IgD-negative memory B cell (primary cell): ENCODE data around the gene GIMAP6. TPM values are rescaled to one million over a fixed set of nuclear protein-coding genes. Genes with fewer than 3 reads are reported as not detected.
"Not testable (repeated sequence)": the region's sequence is repeated elsewhere in the genome, so short reads cannot be mapped to it uniquely, and the experiment has no call there.

Experiments used
- H3K27ac Mint-ChIP-seq, 3 donors: one replicate each; pipeline ENCODE4 v1.8.0; 2020 to 2022; ENCODE audit warnings: mild to moderate bottlenecking in 3 of 3, mixed read lengths in 3 of 3, moderate library complexity in 1 of 3
- H3K27me3 Mint-ChIP-seq: one replicate; pipeline ENCODE4 v1.8.0; 2021; ENCODE audit warnings: mixed read lengths
- H3K36me3 Mint-ChIP-seq: one replicate; pipeline ENCODE4 v1.8.0; 2020; ENCODE audit warnings: mild to moderate bottlenecking, mixed read lengths
- H3K4me1 Mint-ChIP-seq, 3 donors: one replicate each; pipeline ENCODE4 v1.8.0; 2020 to 2022; ENCODE audit warnings: mixed read lengths in 3 of 3, mild to moderate bottlenecking in 1 of 3
- H3K4me3 Mint-ChIP-seq, 4 donors: one replicate each; pipeline ENCODE4 v1.8.0; 2020 to 2022; ENCODE audit warnings: mild to moderate bottlenecking in 4 of 4, mixed read lengths in 4 of 4, moderate library complexity in 3 of 4
- H3K9me3 Mint-ChIP-seq, 3 donors: one replicate each; pipeline ENCODE4 v1.8.0; 2020 to 2021; ENCODE audit warnings: mixed read lengths in 3 of 3, mild to moderate bottlenecking in 1 of 3
- polyA plus RNA-seq: library from polyadenylated mRNA; unstranded; fragments of 300-500 nt; fragmentation: Illumina TruSeq; gene quantifications from one replicate; pipeline ENCODE4 v1.2.3, GENCODE V29; 2021

The GIMAP6 gene
- polyA plus RNA-seq, 1 donor from 2014 or later, result 4.6 TPM

DNA sequence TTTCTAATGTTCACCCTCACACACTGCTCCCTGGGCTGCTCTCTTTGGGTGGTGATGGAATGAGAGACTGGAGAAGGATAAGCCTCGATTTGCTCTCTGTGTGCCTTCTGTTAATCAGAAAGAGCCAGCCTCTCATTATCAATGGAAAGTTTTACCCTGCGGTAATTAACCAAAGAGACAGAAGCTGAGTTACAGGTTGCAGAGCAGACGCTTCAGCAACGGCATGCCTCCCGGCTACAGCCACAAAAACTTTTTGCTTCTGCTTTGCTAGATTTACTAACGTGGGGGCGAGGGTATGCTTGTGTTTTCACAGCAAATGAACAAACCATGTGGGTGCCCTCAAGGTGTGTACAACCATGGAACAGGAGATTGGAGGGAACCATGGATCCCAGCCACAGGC, 47.0 kb downstream of the GIMAP6 start:
- H3K4me3 Mint-ChIP-seq, result no peak overlapping the region
- no peaks in the 10 kb centered on the region for H3K36me3 Mint-ChIP-seq
- peaks cover 0 to 8% (median 5%) of the 10 kb centered on the region in 3 donors for H3K9me3 Mint-ChIP-seq
- H3K4me1 Mint-ChIP-seq, result peaks cover 0 to 18% (median 0%) of the 10 kb centered on the region in 3 donors
- peaks cover 6% of the 10 kb centered on the region for H3K27me3 Mint-ChIP-seq
- H3K27ac Mint-ChIP-seq, result peak overlapping the region in 1 of 3 donors; percentile 35

DNA sequence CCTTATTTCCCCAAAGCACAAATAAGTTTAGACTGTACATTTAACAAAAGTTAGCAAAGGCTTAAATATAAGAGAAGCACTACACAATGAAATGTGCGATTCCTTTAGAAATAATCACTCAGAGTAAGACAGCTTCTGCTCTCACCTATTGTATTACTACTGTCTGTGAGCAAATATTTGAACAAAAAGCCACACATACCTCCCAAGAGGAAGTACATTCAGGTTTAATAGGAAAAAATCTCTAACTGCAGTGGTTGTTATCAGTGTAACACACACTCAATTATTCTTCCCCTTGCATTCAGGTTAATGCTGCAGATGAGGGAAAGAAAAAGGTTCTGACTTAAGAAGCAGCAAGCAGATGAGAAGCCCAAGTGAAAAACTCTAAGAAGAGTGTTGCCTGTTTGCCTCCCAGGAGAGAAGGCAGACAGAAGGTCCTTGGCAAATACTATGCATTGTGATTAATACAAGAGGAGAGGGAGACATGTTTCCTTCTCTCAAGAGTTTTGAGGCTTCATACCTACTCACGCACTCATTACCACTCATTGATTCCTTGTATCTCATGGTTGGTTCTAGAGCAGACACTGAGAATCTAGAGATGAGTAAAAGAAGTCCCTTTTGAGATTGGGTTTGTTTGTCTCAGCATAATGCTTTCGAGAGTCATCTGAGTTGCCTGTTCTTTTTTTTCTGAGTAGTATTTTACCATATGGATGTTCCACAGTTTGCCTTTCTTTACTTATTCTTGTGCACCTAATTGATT, 51.4 kb downstream of the GIMAP6 start:
- peaks cover 8% of the 10 kb centered on the region for H3K27me3 Mint-ChIP-seq
- peaks cover 2 to 16% (median 5%) of the 10 kb centered on the region in 3 donors for H3K9me3 Mint-ChIP-seq
- peak overlapping the region in 1 of 4 donors; percentile 20 for H3K4me3 Mint-ChIP-seq
- H3K4me1 Mint-ChIP-seq, result peaks cover 0 to 8% (median 0%) of the 10 kb centered on the region in 3 donors
- no peaks in the 10 kb centered on the region for H3K36me3 Mint-ChIP-seq
- peak overlapping the region in 1 of 3 donors; percentile 69 for H3K27ac Mint-ChIP-seq

DNA sequence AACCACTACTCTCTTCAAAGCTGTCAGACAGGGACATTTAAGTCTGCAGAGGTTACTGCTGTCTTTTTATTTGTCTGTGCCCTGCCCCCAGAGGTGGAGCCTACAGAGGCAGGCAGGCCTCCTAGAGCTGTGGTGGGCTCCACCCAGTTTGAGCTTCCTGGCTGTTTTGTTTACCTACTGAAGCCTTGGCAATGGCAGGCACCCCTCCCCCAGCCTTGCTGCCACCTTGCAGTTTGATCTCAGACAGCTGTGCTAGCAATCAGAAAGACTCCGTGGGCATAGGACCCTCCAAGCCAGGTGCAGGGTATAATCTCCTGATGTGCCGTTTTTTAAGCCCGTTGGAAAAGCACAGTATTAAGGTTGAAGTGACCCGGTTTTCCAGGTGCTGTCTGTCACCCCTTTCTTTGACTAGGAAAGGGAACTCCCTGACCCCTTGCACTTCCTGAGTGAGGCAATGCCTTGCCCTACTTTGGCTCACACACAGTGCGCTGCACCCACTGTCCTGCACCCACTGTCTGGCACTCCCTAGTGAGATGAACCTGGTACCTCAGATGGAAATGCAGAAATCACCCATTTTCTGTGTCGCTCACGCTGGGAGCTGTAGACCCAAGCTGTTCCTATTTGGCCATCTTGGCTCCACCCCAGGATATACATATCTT, 52.1 kb downstream of the GIMAP6 start:
- H3K4me1 Mint-ChIP-seq, H3K27me3 Mint-ChIP-seq, H3K36me3 Mint-ChIP-seq: not testable (repeated sequence)
- H3K9me3 Mint-ChIP-seq, result peaks cover 2 to 20% (median 5%) of the 10 kb centered on the region in 3 donors
- peak overlapping the region in 2 of 3 donors; percentile 69 to 71 for H3K27ac Mint-ChIP-seq
- H3K4me3 Mint-ChIP-seq, result peak overlapping the region in 1 of 4 donors; percentile 61

Other genes starting within 250 kb of the GIMAP6 start
- 1.4 TPM for gene GIMAP8, start 181.8 kb downstream of the GIMAP6 start, polyA plus RNA-seq
- 24.1 TPM for gene GIMAP7, start 117.5 kb downstream of the GIMAP6 start, polyA plus RNA-seq
- gene GIMAP4, start 65.0 kb downstream of the GIMAP6 start, polyA plus RNA-seq, result 16.2 TPM
- gene GIMAP2, start 53.3 kb upstream of the GIMAP6 start, polyA plus RNA-seq, result 11.9 TPM
- gene GIMAP1, start 84.2 kb upstream of the GIMAP6 start, polyA plus RNA-seq, result 3.0 TPM
- 16.3 TPM for gene GIMAP5, start 105.0 kb upstream of the GIMAP6 start, polyA plus RNA-seq
- 2.4 TPM for gene TMEM176B, start 168.0 kb upstream of the GIMAP6 start, polyA plus RNA-seq
- gene TMEM176A, start 168.4 kb upstream of the GIMAP6 start, polyA plus RNA-seq, result not detected
- 0.11 TPM for gene AOC1, start 220.1 kb upstream of the GIMAP6 start, polyA plus RNA-seq